GM21528 (cell line): ENCODE data around the gene IQSEC1.

ENCODE experiments used
- ATAC-seq: cut with Tn5 transposase; IDR thresholded peaks from one replicate; pipeline ENCODE4 v1.9.1; 2021; ENCODE audit warnings: mild to moderate bottlenecking, moderate library complexity; ENCODE audit not compliant: unreplicated experiment, low FRiP score

Gene IQSEC1

GRCh38 chr3:13071695-13072094 is 1.5 kb downstream of the IQSEC1 start:
- ATAC-seq = no peak

- ATAC-seq = no peak
These were observed 2.7 kb downstream of the IQSEC1 start for GRCh38 chr3:13070391-13071070.

GRCh38 chr3:13069495-13069894 is 3.7 kb downstream of the IQSEC1 start:
- ATAC-seq = peak; percentile 45

DNA sequence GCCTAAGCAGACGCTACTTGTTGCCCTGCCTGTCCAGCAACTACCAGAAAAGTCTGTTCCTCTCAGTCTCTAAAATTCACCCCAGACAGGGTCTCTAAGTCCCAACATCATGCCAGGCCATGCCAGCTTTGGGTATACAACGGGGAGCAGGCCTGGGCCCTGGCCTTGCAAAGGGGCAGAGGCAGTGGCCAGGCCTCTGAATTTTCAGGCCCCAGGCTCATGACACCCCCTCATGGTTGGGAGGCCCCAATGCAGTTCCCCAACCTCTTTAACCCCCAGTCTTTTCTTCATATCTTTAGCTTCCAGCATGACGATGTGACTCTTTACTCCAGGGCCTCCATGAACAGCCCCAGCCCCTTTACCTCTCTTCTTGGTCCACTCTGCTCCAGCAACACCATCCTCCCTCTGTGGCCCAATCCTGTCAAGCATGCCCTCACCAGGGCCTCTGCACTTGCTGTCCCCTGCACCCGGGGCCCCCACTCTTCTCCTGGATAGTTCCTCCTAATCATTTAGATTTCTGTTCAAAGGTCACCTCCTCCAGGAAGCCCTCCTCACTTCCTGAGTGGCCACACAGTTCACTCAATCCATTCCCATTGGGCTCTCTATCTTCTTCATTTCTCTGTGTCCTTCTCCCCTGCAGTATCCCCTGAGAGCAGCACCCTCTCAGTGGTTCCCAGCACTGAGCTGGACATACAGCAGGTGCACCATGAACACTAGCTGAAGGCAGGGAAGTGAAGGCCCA is 4.8 kb downstream of the IQSEC1 start:
- ATAC-seq = no peak

GRCh38 chr3:13067778-13068177 is 5.5 kb downstream of the IQSEC1 start:
- no peak for ATAC-seq

GRCh38 chr3:13066834-13067233 is 6.4 kb downstream of the IQSEC1 start:
- ATAC-seq = no peak

DNA sequence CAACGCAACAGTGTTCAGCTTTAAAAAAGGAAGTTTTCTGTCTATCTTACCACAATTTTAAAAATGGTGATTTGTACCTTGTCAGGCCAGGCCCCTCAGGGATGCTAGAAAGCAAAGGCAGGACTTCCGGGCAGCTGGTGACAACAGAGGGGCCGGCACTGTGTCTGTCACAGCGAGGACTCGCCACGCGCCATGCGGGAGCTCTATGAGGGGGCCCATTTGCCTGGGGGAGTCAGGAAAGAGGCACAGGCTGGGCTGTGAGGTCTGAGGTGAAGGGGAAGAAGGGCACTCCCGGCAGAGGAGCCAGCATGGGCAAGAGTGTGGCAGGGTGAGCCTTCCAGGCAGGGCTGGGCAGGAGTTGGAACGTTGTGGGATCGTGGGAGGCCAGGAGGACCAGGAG is 7.0 kb downstream of the IQSEC1 start:
- no peak for ATAC-seq

GRCh38 chr3:13065727-13066126 is 7.5 kb downstream of the IQSEC1 start:
- no peak for ATAC-seq

- ATAC-seq = no peak
These were observed 8.3 kb downstream of the IQSEC1 start for GRCh38 chr3:13064964-13065363.

GRCh38 chr3:13064159-13064868 is 8.9 kb downstream of the IQSEC1 start:
- no peak for ATAC-seq

DNA sequence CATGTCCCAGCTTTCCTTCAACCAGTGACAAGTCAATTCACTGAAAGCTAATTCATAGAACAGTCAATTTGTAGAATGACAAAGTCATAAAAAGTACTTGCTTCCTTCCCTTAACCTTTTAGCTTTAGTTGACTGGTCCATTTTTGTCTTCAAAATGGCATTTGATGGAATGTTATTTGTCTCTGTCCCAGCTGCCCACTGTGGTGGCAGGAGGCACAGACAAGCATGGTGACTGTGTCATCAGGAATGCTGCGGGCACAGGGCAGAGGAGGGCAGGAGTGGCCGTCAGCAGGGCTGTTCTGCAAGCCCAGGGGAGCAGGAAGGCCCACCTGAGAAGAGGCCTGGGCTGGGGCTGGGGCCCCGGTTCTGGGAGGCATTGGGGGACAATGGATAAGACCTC is 10.0 kb downstream of the IQSEC1 start:
- no peak for ATAC-seq

DNA sequence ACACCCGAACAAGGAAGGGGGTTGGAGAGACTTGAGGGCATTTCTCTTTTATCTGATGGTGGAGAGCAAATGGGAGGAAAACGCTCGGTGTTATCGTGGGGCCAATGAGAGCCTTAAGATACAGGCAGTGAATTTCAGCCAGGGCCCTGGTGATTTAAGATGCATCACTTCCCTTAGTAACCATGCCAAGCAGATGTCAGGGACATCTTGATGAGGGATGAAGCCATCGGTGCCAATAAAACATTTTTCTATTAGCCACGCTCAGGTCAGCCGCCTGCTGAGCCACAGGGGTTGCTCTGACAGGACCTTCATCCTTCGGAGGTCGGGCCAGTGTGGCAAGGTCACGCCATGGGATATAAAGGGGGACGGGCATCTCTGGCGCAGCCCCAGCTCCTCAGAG is 10.6 kb downstream of the IQSEC1 start:
- no peak for ATAC-seq

DNA sequence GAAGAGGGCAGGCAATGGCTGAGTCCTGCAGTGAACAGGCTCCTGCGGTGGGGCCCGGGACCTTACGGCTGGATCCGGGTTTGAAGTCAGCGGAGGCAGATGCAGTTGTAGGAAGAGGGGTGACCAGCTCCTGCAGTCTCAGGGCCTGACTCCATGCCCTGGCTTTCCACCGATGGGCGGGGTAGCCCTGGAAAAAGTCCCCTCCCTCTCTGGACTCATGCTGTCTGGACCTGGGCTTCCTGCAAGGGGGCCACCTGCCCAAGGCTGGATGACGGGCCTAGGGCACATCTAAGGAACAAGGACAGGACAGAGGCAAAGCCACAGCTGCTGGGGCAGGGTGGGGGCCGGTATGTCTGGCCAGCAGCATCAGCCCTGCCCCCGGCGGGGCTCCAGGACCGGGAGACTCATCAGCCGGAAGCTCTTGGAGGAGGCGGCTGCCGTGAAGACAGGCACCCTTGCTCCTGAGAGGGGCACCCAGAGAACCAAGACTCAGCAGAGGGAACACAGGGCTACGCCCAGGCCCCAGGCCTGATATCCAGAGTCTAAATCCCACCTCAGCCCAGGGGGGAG is 12.8 kb downstream of the IQSEC1 start:
- no peak for ATAC-seq

- no peak for ATAC-seq
These were observed 14.7 kb downstream of the IQSEC1 start for GRCh38 chr3:13058346-13059120.

GRCh38 chr3:13057282-13058040 is 15.8 kb downstream of the IQSEC1 start:
- ATAC-seq = no peak

- ATAC-seq = no peak
These were observed 17.6 kb downstream of the IQSEC1 start for GRCh38 chr3:13055634-13056033.

- no peak for ATAC-seq
These were observed 18.6 kb downstream of the IQSEC1 start for GRCh38 chr3:13054341-13055285.

GRCh38 chr3:13053893-13054292 is 19.3 kb downstream of the IQSEC1 start:
- no peak for ATAC-seq

GRCh38 chr3:13053420-13053819 is 19.8 kb downstream of the IQSEC1 start:
- ATAC-seq = no peak
